Activated CD8-positive, alpha-beta memory T cell treated with anti-CD3 and anti-CD28 coated beads, Interleukin-2, amount 10 ng/mL, durations not matched to agents 7 days and 5 days (primary cell): Measurements from ENCODE around the gene GRIN2C. TPM values are rescaled to one million over a fixed set of nuclear protein-coding genes. Genes with fewer than 3 reads are reported as not detected.

Source experiments
- ATAC-seq: fragments of 150-1000 bp; cut with Tn5 transposase; one replicate; pipeline ENCODE4 v1.10.0; 2021; ENCODE audit warnings: moderate library complexity
- CTCF ChIA-PET: fragments of 350-600 bp; sonication (Branson Sonifier 250); formaldehyde crosslinking; loops from one replicate; lab custom pipeline; 2021; ENCODE audit warnings: antibody characterized with exemption; lab: Charles Lee
- DNase-seq: peaks from one replicate; pipeline ENCODE4 v3.0.0-alpha.2; 2020
- H3K27ac Mint-ChIP-seq: one replicate; pipeline ENCODE4 v1.8.0; 2021; ENCODE audit warnings: mild to moderate bottlenecking, mixed read lengths
- H3K27me3 Mint-ChIP-seq: one replicate; pipeline ENCODE4 v1.8.0; 2021; ENCODE audit warnings: mixed read lengths
- H3K36me3 Mint-ChIP-seq: one replicate; pipeline ENCODE4 v1.8.0; 2021; ENCODE audit warnings: mild to moderate bottlenecking, mixed read lengths
- H3K4me1 Mint-ChIP-seq: one replicate; pipeline ENCODE4 v1.8.0; 2021; ENCODE audit warnings: mixed read lengths
- H3K4me3 Mint-ChIP-seq: one replicate; pipeline ENCODE4 v1.8.0; 2021; ENCODE audit warnings: mild to moderate bottlenecking, moderate library complexity, mixed read lengths
- H3K9me3 Mint-ChIP-seq: one replicate; pipeline ENCODE4 v1.8.0; 2022; ENCODE audit warnings: low read depth, mixed read lengths
- total RNA-seq, 2 experiments: library from RNA; stranded (reverse); gene quantifications; one replicate each; pipeline ENCODE4 v1.2.3, GENCODE V29; 2021

Gene GRIN2C
- total RNA-seq, 2 experiments from 2014 or later: 0.07 to 0.09 TPM

DNA sequence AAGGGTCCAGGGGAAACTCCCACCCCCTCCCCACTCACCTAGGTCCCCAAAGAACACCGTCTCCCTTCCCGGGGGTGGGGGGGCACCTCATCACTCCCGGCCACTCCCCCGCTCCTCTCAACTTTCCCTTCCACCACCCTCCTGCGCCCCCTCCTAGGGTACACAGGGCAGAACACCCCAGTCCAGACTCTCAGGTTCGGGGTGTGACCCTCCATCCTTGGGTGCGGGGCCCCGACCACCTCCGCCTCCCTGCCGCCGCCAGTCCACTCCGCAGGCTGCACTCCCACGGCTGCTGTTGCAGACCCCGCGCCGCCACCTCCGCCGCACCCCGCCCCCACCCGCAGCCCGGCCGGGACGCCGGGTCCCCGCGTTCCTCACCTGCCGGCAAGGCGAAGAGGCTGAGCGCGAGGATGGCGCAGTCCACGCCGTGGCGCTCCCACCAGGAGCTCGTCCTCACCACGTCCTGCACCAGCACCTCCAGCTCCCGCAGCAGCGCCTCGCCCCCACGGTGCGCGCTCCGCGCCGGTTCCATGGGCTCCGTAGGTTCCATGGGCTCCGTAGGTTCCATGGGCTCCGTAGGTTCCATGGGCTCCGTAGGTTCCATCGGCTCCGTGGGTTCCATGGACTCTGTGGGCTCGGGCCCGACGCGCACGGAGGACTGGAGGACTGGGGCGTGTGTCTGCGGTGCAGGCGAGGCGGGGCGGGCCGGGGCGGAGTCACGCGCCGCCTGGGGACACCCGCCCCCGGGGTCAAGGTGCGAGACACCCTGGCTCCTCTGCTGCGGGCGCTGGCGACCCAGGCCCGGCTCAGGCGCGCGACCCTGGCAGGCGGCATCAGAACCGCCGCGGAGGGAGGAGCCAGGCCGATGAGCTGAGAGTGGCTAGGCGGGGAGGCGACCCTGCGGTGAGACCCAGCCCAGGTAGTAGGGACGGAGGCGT is 33.6 kb upstream of the GRIN2C start, which contains the start of gene FADS6:
Gene FADS6, minus strand, starts transcription at position 660 of the 938 bp plus-strand sequence. Its CDS starts 38 bp downstream, at position 622.
- DNase-seq: no peak
- Mint-ChIP-seq H3K36me3 (no peaks in the 10 kb centered on the region), H3K4me3 (no peak within 1 kb of the TSS), H3K9me3 (no peaks in the 10 kb centered on the region), H3K4me1 (peaks cover 1% of the 10 kb centered on the region), H3K27me3 (peaks cover 59% of the 10 kb centered on the region), H3K27ac (no peak within 1 kb of the TSS)
- peak; percentile 47 for ATAC-seq
- CTCF ChIA-PET: no interaction called here

DNA sequence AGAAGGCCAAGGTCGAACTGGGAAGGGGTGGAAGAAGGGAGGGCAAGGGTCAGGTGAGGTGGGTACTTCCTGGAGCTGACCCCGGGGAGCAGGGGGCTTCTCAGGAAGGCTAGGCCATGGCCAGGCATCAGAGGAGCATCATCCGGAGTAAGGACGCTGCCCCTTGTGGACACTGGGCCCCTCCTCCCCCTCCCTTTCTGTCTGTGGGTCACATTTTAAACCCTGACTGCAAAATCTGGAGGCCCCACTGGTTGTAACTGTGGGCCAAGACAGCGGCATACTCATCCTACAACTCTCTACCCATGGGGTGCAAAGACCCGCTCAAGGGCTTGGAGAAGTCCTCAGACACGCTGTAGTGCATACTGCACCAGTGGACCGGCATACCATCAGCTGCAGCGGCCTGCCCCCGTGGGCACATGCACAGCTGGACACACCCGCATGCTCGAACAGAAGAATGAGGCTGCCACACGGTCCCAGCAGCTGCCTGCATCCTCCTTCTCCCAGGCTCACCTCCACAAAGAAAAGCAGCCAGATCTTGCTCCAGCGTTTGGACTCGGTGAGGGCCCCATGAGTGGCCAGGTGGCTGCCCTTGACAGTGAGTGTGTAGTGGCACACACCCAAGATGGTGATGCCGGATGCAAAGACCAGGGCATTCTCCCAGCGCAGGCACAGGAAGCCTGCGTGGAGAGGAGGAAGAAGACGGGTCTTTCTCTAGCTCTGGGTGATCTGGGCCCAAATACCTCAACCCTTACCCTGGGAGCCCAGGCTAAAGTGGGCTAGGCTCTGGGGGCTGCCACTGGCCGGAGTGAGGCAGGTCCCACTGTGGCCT is 32.5 kb upstream of the GRIN2C start:
- Mint-ChIP-seq H3K4me1 (peaks cover 1% of the 10 kb centered on the region), H3K4me3 (no peak overlapping the region), H3K27ac (no peak overlapping the region), H3K27me3 (peaks cover 58% of the 10 kb centered on the region), H3K9me3 (no peaks in the 10 kb centered on the region), H3K36me3 (no peaks in the 10 kb centered on the region)
- DNase-seq (no peak), ATAC-seq (no peak)
- CTCF ChIA-PET: no interaction called here

DNA sequence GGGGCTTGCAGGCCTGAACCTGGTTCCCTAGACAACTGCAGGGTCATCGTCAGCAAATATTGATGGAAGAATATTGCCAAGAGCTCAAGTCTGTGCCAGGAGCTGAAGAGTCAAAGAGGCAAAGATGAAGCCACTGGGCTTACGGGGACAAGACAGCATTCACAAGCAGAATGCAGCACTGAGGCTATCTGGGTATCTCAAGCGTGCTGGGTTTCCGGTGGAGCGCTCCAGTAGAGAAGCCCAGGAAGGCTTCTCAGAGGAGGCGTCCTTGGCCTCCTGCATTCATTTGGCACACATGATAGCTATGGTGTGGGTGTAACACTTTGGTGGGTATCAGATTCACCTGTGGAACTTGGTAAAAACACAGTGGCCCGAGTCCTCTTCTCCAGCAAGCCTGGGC is 30.9 kb upstream of the GRIN2C start:
- CTCF ChIA-PET: interaction anchor here (1.2 kb wide), 1 partner anchor 23 kb away, joined by 3 read pairs; no protein-coding TSS in a partner anchor
- peaks cover 47% of the 10 kb centered on the region for H3K27me3 Mint-ChIP-seq
- DNase-seq (no peak), ATAC-seq (no peak)
- H3K4me1 Mint-ChIP-seq: peaks cover 1% of the 10 kb centered on the region
- no peak overlapping the region for H3K4me3 Mint-ChIP-seq
- H3K27ac Mint-ChIP-seq: no peak overlapping the region
- H3K36me3 Mint-ChIP-seq: no peaks in the 10 kb centered on the region
- no peaks in the 10 kb centered on the region for H3K9me3 Mint-ChIP-seq

DNA sequence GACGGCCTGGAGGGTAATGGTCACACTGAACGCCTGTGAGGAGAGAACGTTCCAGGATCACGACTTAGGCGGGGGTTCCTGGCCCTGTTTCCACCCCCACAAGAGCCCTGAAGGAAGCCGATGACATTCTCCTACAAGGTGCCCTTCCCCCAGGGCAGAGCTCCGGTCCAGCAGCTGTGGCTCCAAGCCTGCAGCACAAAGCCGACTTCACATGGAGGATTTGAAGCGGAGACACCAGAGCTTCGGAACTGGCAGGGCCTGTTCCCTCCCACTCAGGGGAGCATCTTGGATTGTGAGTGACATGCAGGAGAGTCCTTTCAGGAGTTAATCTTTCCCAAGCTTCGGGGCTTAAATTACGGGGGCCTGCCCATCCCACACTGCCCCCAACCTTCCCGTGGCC is 28.8 kb upstream of the GRIN2C start:
- Mint-ChIP-seq H3K4me3 (no peak overlapping the region), H3K4me1 (no peaks in the 10 kb centered on the region), H3K27me3 (peaks cover 33% of the 10 kb centered on the region), H3K9me3 (no peaks in the 10 kb centered on the region), H3K27ac (no peak overlapping the region), H3K36me3 (no peaks in the 10 kb centered on the region)
- ATAC-seq (no peak), DNase-seq (no peak)
- CTCF ChIA-PET: no interaction called here

DNA sequence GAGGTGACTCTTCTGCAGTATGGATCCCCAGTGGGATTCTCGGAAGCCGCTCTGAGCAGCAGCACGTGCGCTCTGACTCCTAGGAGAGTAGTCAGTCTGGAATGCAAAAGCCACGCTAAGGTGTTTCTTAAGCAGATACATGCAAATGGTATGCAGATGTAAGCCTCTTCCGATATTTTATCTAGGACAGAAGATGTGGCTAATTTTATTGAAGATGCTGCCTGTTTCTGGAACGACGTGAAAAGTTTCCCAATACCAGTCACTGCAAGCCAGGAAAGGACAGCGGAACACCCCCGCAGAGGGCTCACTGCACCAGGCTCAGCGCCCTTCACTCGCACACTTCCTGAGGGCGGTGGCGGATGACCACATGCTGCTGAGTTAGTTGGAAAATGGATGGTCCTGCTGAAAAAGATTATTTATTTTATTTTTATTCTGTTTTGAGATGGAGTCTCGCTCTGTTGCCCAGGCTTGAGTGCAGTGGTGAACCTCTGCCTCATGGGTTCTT is 23.6 kb upstream of the GRIN2C start:
- DNase-seq (no peak), ATAC-seq (no peak)
- Mint-ChIP-seq H3K4me3 (no peak overlapping the region), H3K36me3 (no peaks in the 10 kb centered on the region), H3K27me3 (peaks cover 19% of the 10 kb centered on the region), H3K27ac (no peak overlapping the region), H3K4me1 (no peaks in the 10 kb centered on the region), H3K9me3 (no peaks in the 10 kb centered on the region)
- CTCF ChIA-PET: no interaction called here

DNA sequence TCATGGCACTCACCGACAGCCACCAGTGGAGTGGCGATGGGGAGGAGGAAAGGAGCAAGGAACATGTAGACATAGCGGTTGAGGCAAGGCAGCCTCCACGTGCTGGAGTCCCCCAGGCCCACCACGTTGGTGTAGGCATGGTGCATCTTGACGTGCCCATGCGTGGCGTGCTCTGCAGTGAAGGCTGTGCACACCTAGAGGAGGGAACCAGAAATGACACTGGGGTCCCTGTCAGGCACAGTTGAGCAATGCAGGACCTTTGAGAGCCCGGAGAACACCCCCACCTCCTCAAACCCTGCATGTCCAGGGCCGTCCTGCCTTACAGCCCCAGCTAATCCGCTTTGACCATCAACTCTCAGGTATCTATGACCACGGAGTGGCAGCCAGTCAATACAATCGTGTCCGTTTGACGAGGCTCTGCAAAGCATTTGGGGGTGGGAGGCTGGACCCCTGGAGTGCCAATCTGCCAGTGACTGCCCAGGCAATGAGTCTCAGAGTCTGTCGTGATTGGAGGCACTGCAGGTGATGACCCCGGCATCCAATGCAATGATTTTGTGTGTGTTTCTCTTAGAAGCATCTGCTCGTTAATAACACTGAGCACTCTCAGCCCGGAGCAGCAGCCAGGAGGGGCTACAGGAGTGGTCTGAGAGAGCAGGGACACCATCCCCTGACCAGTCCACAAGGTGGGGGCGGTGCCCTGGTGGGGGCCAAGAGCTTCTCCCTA is 23.0 kb upstream of the GRIN2C start:
- Mint-ChIP-seq H3K4me3 (no peak overlapping the region), H3K27ac (no peak overlapping the region)

DNA sequence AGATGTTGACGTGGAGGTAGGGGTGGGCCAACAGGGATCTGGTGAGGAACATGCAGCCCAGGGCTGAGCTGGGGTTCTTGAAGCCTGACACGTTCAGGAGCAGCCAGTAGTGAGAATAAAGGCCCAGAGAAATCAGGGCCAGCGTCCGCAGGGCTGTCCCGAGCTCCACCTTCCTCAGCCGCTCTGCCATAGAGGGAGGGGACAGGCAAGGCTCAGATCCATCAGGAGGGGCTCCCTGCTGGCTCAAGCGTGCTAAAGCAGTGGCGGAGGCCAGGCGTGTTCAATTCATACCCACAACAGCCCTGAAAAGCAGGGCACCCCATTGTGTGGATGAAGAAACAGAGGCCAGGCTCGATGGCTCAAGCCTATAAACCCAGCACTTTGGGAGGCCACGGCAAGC is 21.4 kb upstream of the GRIN2C start:
- CTCF ChIA-PET: interaction anchor here (0.8 to 1.7 kb wide), 3 partner anchors 15 to 90 kb away, joined by 4 to 6 read pairs (median 4); no protein-coding TSS in a partner anchor
- Mint-ChIP-seq H3K27ac (no peak overlapping the region), H3K4me1 (no peaks in the 10 kb centered on the region), H3K27me3 (peaks cover 16% of the 10 kb centered on the region), H3K4me3 (no peak overlapping the region), H3K9me3 (no peaks in the 10 kb centered on the region), H3K36me3 (no peaks in the 10 kb centered on the region)
- DNase-seq (no peak), ATAC-seq (no peak)

More for the DNA sequence above, 23.0 kb upstream of the GRIN2C start:
- CTCF ChIA-PET: no interaction called here
- no peak for DNase-seq
- H3K27me3 Mint-ChIP-seq: peaks cover 19% of the 10 kb centered on the region
- no peaks in the 10 kb centered on the region for H3K4me1 Mint-ChIP-seq
- no peaks in the 10 kb centered on the region for H3K36me3 Mint-ChIP-seq
- ATAC-seq: no peak
- no peaks in the 10 kb centered on the region for H3K9me3 Mint-ChIP-seq

DNA sequence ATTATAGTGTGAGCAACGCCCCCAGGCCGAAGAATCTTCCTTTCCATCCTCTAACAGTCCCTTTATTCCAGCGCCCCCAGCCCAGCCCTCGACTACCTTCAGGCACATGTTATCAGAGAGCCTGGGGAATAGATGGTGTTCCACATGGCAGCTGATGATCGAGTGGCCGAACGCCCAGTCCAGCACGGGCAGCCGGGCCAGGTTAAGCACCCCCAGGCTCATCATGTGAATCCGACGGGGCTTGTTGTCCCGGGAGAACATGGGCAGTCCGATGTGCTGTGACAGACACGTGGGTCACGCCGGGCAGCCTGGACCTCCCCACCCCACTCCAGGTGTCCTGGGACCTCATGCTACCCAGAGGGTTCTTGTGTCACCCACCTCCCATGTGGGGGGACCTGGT is 19.6 kb upstream of the GRIN2C start:
- Mint-ChIP-seq H3K36me3 (no peaks in the 10 kb centered on the region), H3K4me1 (peaks cover 7% of the 10 kb centered on the region), H3K9me3 (no peaks in the 10 kb centered on the region), H3K27ac (no peak overlapping the region), H3K27me3 (peaks cover 12% of the 10 kb centered on the region), H3K4me3 (no peak overlapping the region)
- no peak for ATAC-seq
- no peak for DNase-seq
- CTCF ChIA-PET: interaction anchor here (0.9 to 2.2 kb wide), 3 partner anchors 17 to 88 kb away, joined by 3 to 7 read pairs (median 5); no protein-coding TSS in a partner anchor

DNA sequence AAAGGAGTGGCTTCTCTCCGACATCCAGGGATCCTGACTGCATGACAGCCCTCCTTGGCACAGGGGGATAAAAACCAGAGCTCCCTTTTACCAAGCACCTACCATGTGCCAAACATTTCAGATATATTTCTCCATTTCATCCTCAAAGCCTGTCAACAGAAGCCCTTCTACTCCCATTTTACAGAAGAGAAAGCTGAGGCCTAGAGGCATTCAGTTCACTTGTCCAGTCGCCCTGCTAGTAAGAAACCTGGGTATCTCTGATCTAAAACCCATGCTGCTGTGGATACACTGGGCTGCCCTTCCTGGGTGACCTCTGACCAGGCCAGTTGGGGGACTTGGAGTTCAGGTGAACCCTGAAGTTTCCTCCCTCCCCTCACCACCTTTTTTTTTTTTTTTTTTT is 19.0 kb upstream of the GRIN2C start:
- Mint-ChIP-seq H3K4me3 (no peak overlapping the region), H3K27ac (no peak overlapping the region), H3K36me3 (no peaks in the 10 kb centered on the region), H3K27me3 (peaks cover 11% of the 10 kb centered on the region), H3K9me3 (no peaks in the 10 kb centered on the region), H3K4me1 (peaks cover 13% of the 10 kb centered on the region)
- CTCF ChIA-PET: interaction anchor here (2.2 kb wide), 1 partner anchor 87 kb away, joined by 7 read pairs; no protein-coding TSS in a partner anchor
- ATAC-seq: no peak
- DNase-seq: no peak

DNA sequence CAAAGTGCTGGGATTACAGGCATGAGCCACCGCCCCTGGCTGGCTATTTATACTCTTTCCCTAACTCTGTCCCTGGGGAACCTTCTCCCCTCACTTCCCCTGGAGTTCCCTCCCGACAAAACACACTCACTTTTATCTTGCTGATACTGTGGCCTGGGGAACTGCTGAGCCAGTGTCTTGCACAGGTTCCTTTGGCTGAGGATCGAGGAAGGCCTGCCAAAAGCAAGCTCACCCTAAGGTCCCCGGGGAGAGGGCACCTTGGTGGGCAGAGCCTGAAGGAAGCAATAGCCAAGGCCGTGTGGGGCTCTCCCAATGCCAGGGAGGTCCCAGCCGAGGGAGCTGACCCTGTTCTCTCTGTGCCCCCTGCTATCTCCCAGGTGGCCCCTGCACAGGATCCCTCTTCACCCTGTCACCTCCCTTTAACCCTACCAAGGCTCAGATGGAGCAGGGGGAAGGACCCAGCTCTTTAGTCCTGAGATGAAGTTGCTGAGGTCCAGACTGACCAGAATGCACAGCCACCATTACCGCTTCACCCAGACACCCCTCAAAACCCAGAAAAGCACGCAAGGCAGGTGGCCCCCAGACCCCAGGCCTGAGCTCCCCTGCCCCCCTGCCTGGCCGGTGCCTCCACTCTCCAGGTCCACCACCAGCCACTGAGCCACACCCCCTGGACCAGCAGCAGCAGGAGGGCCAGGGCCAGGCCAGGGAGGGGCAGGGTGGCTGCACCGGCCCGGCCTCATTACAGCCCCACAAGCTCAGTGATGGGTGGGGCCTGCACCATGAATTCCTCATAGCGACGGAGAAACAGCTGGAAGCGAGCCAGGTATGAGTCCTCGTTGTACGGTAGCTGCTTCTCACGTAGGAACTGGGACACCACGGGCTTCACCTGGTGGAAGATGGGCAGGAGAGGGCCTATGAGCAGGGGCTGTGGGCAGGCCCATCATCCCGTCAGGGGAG is 18.2 kb upstream of the GRIN2C start:
- DNase-seq (no peak), ATAC-seq (no peak)
- H3K4me1 Mint-ChIP-seq: peaks cover 15% of the 10 kb centered on the region
- no peak overlapping the region for H3K27ac Mint-ChIP-seq
- no peak overlapping the region for H3K4me3 Mint-ChIP-seq
- H3K9me3 Mint-ChIP-seq: no peaks in the 10 kb centered on the region
- H3K27me3 Mint-ChIP-seq: peaks cover 8% of the 10 kb centered on the region
- CTCF ChIA-PET: interaction anchor here (1.3 to 2.2 kb wide), 2 partner anchors 87 to 220 kb away, joined by 3 to 7 read pairs; no protein-coding TSS in a partner anchor
- H3K36me3 Mint-ChIP-seq: no peaks in the 10 kb centered on the region

DNA sequence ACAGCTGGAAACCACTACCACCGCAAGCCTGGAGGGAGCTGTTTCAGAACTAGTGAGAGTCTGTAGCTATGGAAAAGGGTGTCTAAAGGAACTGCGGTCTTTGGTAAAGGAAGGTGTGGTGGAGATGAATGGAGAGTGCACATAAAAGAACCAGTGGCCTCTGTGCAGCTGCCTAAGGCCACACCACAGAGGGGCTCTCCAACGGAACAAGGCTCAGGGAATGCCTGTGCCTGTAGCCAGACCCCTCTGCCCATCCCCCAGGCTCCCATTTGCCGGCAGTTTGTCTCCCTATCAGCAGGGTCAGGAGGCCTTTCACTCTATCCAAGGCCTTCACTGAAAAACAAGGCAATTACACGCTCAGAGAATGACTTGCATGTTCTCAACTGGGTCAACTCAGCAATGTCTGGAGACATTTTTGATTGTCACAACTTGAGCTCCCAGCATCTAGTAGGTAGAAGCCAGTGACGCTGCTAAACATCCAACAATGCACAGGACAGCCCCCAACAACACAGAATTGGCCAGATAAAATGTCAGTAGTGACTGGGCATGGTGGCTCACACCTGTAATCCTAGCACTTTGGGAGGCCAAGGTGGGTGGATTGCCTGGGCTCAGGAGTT is 16.4 kb upstream of the GRIN2C start:
- peaks cover 7% of the 10 kb centered on the region for H3K27me3 Mint-ChIP-seq
- DNase-seq (no peak), ATAC-seq (no peak)
- H3K4me3 Mint-ChIP-seq: no peak overlapping the region
- CTCF ChIA-PET: interaction anchor here (0.9 to 3.9 kb wide), 4 partner anchors 11 to 85 kb away, joined by 3 to 16 read pairs (median 6); no protein-coding TSS in a partner anchor
- H3K27ac Mint-ChIP-seq: no peak overlapping the region
- peaks cover 7% of the 10 kb centered on the region for H3K36me3 Mint-ChIP-seq
- H3K9me3 Mint-ChIP-seq: no peaks in the 10 kb centered on the region
- peaks cover 29% of the 10 kb centered on the region for H3K4me1 Mint-ChIP-seq
